HG03442 (cell line): ENCODE results near the gene URGCP.

ENCODE experiments used
- ATAC-seq: cut with Tn5 transposase; IDR thresholded peaks from one replicate; pipeline ENCODE4 v1.9.1; 2021; ENCODE audit warnings: mild to moderate bottlenecking, moderate library complexity; ENCODE audit not compliant: unreplicated experiment

URGCP gene

DNA sequence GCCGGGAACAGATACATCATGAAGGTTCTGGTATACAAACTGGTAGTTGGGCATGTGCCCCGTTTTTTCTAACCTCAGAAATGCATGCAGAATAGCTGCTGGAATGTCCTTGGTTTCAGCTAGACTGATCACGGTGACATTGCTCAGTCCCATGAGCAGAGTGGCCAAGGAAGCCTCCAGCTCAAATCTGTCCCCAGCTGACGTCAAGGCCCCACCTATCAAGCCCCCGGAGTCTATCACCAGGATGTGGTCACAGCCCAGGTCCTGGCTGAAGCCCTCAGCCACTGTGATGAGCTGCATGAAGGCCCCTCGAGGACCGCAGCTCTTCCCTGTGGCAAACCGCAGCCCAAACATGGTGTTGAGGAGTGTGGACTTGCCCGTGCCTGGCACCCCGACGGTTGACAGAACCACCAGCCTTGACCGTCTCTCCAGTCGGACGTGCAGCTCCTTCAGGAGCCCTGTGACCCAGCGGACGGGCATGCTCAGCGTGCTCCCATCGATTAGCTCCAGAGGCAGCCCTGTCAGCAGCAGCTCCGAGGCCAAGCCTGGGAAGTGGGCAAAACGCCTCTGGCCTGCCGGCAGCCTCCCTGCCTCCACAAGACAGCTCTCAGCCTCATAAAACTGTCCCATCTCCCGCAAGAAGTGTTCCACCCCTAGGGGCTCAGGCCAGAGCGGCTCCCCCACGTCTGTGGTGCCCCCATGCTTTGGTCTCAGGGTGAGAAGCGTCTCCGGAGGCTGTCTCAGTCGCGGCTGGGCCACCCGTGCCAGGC is 29.2 kb downstream of the URGCP start:
- ATAC-seq: no peak

DNA sequence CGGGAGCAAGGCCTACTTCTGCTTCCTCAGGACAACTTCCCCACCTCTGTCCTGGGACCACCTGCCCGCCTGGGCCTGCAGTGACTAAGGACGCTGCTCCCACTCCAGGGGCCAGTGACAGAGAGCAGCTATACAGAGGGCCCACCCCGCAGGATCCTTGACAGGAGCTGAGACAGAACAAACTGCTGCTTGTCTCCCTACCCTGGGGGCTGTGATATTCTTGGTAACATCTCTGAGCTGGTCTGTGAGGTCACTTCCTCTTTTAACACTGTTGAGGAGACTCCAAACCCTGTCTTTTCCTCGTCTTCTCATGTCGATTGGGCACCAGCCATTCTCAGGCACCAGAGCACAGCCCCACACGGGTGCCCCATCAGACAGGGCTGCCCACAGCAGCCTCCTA is 30.2 kb downstream of the URGCP start:
- ATAC-seq: no peak

DNA sequence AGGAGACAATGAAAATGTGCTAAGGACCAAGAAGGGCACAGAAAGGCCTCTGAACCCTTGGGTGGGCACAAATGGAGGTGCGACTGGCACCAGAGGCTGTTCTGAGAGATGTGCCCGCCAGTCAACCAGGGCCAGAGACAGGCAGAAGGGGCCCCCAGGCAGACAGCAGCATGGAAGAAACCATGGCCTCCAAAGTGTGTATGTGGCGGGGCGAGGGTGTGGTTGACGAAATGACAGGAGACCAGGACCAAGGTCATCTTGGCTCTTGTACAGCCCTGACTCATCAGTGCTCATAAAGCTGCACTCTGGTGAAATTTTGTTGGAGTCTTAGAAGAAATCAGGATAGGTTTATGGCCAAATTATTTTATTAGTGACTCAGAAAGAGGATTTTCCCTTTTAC is 33.1 kb downstream of the URGCP start:
- no peak for ATAC-seq

DNA sequence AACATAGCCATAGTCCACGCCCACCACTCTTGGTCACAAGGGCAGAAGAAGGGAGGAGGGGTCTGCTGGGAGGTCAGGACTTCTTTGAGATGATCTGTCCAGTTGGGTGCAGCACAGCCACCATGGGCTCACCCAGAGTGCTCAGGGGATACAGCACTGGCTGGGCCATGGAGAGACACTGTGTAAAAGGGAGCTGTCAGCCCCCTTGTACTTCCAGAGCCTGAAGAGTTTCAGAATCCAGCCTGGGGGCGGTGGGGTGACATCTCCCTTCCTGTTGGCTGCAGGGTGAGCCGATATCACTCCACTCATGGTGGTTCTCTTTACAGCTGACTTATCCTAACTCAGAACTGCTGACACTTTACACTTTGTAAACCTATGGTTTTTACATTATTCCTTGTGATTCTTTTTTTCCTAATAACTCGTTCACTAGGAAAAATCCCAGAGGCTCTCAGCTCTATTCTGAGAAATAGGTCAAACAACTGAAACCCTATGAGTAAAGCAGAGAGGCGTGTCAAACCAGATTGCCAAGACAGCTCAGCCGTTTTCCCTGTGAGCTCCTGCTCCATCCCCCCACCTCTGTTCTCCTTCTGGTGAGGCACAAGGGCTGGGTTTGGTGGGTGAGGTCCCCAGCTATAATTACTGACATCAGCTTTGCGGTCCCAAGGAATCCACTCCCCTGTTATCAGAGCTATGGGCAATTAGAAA is 33.8 kb downstream of the URGCP start:
- no peak for ATAC-seq

DNA sequence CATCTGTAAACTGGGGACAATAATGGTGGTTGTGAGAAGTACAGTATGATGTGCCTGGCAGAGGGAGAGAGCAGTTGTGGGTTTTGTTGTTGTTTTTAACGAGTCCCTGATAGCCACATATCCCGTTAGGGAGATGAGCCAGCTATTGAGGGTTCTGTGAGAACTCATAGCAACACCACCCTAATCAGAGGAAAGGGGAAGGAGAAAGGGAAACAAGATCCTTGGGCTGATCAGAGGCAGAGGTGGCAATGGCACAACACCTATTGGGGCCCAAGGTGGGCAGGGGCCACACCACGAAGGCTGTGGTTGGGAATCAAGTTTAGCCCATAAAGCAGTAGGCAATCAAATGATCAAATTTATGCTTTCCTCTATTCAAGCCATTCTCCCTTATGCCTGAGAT is 35.3 kb downstream of the URGCP start:
- no peak for ATAC-seq

DNA sequence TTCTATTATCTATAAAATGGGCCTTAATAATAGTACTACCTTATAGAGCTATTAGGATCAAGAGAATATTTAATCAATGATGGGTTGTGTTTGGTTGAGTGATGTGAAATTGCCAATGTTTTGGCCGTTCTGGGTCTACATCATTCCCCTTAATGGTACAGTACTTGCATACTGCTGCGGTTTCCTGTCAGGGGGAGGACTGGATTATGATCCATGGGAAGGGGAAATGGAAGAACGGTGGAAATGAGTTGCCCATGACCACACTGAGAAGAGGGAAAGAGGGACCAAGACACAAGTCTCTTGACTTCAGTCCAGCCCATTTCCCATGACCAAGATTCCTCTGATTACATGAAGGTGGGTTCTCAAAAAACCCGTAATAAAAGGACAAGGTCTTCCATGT is 36.1 kb downstream of the URGCP start:
- ATAC-seq: no peak

DNA sequence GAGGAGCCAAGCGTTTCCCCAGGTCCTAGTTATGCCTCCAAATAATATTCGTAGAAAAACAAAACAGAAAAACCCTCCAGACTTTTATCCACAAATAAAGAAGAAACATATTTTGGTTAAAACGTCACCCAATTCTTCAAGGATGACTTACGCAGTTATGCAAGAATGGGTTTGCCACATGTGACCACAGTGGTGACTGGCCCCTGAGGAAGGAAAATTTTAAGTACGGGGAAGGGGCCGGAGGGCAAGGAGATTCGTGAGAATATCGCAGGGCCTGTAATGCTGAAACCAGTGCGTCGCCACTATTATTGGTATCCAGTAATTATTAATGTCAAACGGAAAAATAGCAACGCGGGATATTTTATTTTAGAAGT is 36.5 kb downstream of the URGCP start:
- peak; percentile 7 for ATAC-seq

DNA sequence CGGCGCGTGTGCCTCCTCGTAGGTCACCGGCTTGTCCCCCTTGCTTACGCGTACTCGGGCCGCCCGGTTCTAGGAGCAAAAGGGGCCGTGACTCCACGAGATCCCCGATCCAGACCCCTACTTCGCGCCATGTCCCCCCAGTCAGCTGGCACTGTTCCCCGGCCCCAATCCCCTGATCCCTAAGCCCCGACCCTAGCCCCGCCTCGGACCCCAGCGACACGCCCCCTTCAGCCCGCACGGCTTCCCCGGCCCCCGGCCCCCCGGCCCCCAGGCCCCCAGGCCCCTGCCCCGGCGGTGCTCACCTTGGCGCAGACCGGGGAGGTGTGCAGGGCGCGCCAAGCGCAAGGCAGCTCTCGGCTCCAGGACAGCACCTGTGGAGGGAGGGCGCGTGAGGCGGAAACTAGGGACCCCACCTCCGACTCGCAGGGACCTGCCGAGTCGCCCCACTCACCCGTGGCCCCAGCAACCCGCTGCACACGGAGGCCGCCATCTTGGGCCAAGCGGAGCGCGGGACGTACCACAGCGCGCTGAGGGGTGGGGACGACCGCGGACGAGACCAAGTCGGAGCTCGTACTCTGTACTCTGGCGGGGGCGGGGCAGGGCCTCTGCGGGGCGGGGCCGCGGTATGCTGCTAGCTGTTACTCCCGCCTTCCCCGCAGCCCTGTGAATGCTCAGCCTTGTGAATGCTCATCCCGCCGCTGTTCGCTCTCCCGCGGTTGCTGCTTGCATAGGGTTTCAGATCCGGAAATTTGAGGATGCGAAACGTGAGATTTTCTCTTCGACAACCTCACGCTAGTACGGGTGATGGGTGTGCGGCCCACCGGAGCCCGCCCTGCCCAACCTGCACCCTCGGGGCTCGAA is 37.2 kb downstream of the URGCP start, which contains the start of gene MRPS24:
TSS of gene MRPS24 (minus strand) at position 512 of the 861 bp plus-strand sequence. CDS start at position 490, 22 bp downstream.
- ATAC-seq: peak; percentile 88

DNA sequence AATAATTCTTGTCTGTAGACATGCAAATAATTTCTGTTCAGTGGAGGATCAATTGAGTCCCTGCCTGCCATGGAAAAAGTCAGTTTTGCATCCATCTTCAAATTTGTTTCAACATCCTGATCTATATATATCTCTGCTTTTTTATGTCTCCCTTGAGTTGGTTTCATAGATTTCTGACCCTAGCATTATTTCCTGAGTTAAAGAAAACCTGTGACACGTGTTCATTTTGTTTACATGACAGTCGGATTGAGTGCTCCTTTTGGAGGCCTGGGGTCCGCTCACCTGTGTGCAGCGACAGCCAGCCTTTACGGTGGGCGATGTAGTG is 37.8 kb downstream of the URGCP start:
- no peak for ATAC-seq

DNA sequence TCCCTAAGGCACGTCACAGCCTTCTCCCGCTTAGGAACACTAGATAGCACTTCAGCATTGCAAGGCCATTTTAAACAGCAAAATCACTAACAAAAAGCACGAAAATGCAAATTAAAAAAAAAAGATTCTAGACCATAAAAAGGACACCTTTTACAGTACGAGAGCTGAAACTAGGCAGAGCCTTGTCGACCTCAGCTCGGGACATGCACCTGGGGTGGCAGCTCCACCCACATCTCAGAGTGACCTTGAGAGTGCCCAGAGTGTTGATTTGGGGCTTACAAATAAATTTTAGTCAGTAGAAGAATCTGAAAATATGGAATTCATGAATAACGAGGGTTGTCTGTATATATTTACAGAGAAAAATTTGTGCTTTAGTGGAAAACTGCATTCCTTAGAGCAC is 38.2 kb downstream of the URGCP start:
- ATAC-seq: no peak

DNA sequence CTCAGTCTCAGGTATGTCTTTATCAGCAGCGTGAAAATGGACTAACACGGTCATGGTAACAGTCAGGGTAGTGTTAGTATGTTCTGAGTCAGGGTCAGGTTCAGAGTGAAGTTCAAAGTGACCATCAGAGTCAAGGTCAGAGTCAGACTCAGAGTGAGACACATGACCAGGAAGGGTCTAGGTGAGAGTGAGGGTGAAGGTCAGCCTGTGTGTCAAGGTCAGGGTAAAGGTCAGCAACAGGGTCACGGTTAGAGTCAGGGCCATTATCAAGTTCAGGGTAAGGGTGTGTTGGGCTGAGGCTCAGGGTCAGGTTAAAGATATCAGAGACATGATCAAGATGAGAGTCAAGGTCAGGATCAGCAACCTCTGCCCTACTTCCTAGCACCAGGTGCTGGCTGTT is 41.1 kb downstream of the URGCP start:
- ATAC-seq: no peak

DNA sequence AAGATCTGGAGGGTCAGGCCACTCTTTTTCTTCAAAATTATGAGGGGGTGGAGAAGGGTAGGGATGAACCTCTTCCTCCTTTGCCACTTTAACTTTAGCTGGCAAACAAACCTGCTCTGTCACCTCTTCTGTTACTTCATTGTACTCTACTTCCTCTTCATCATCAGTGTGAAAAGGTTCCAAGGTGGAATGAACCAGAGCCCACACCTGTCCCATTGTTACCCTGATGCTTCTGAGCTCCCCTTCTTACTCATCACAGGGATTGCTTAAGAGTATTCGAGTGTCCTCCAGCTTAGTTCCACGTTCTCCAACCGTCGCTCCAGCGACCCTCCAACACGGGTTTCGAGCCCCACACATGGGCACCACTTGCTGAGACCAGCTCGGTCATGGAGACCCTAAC is 42.3 kb downstream of the URGCP start:
- no peak for ATAC-seq

DNA sequence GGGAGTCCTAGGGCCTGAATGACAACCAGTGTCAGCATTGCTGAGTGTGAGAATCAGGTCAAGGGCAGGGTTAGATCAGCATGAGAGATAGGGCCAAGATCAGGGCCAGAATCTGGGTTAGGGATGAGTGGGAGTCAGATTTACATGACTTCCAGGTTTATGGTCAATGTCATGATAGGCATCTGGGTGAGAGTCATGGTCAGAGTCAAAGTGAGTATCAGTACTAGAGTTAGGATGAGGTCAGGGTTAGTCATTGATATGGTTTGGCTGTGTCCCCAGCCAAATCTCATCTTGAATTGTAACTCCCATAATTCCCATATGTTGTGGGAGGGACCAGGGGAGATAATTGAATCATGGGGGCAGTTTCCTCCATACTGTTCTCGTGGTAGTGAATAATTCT is 49.4 kb downstream of the URGCP start:
- no peak for ATAC-seq

DNA sequence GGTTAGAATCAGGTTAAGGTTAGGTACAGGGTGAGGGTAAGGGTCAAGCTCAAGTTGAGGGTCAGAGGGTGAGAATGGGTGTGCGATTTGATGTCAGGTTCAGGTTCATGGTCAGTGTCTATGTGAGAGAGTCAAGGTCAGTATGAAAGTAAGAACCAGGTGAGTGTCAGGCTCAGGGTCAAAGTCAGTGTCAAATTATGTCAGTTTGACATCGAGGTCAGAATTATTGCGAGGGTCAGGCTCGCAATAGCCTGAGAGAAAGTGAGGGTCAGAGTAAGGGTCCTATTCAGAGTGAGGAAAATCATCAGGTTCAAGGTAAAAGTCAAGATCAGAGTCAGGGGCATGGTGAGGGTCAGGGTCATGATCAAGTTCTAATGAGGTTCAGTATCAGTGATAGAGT is 50.1 kb downstream of the URGCP start:
- no peak for ATAC-seq

DNA sequence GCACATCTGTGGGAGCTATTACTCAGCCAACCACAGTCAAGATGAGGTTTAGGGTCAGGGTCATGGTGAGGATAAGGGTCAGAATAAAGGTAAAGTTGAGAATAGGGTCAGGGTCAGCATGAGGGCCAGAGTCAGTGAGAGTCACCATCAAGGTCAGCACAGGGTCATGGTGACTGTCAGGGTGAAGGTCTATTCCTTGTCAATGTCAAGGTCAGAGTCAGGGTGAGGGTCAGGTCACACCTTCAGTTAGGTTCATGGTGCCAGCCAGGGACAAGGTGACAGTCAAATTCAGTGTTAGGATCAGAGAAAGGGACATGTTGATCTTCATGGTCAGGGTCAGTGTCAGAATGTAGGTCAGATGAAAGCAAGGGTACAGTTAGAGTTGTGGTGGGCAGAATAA is 51.2 kb downstream of the URGCP start:
- ATAC-seq: no peak

DNA sequence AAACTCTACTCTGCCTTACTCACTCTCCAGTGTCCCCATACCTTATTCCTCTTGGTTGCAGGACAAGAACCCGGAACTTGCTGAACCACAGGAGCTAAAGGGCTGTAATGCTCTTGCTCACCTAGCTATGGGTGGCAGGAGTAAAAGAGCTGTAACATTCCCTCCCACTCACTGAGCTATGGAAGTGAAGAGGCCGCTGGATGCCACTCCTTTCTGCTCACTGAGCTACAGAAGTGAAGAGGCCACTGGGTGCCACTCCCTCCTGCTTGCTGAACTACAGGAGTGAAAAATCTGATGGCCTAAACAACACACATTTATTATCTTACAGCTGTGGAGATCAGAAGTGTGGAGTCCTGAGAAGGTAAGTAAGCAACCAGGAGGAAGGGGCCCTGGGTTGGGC is 54.6 kb downstream of the URGCP start:
- ATAC-seq: no peak

DNA sequence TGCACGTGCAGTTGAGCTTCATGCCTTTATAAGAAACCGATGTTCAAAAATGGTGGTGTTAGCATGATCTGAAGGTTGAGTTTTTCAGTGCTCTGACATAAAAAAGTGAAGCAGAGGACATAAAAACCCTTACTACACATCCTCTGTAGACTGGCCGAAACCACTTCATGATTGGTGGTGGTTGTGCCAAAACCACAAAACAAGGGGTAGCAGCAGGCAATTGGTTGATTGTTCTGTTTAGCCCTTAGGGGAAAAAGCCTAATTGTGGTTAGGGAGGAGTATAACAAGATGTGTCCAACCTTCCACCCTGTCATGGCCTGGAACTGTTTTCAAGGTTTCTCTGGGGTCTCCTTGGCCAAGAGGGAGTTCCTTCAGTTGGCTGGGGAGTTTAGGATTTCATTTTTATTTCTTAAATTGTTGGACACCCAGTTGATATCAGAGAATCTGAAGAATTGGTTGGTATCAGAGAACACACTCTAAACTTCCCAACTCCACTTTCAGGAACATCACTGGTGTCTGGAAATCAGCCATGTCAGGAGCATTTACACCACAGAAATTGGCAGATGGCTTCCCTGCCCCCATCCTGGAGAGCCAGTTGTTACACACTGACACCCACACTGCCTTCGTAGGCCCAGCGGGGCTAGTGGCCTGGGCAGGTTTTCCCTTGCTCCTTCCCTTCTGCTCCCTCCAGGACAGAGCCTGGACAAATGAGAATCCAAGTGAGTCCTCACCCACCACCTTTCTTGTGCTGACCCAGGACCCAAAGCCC is 55.9 kb downstream of the URGCP start:
- ATAC-seq: peak; percentile 59

DNA sequence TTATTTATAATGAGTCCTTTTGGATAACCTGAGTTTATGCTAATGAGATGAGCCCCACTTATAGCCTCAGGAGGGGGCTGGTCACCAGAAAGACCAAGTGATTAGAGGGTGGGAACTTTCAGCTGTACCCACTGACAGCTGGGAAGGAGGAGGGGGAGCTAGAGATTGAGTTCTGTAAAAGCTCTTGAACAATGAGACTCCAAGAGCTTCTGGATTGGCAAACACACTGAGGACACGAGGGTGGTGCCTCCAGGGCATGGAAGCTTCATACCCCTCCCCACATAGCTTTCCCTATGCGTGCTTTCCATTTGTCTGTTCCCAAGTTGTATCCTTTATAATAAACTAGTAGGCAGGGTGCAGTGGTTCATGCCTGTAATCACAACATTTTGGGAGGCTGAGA is 57.3 kb downstream of the URGCP start:
- ATAC-seq: no peak

DNA sequence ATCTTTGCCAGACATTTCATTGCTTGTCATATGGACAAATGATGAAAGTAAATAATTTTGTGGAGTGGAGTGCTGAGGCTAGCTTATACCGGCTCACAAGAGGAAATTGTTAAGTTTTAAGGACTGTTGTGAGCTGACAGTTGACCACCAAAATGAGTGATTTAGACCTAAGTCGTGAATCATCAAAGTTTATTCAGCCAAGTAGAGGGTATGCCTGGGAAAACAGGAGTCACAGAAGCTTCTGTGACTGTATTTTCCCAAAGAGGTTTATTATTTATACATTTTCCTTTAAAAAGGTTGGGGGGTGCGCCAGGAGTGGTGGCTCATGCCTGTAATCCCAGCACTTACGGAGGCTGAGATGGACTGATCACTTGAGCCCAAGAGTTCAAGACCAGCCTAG is 58.9 kb downstream of the URGCP start:
- no peak for ATAC-seq

DNA sequence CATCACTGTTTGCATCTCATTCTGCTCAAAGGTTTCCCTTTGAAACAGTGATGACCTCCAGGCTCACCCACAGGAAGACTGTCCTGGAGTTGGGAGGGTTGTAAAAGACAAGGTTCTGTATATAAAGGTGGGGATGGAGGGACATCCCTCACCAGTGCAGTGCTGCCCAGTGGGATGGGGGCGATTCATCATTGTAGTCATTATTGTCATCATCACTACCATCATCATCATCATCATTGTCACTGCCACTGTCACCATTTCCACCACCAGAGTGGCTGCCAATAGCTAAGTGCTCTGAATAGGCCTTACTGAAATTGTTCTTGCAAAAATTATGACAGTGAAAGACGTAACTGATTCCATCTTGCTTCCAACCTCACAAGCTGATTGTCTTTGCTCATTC is 61.7 kb downstream of the URGCP start:
- no peak for ATAC-seq

DNA sequence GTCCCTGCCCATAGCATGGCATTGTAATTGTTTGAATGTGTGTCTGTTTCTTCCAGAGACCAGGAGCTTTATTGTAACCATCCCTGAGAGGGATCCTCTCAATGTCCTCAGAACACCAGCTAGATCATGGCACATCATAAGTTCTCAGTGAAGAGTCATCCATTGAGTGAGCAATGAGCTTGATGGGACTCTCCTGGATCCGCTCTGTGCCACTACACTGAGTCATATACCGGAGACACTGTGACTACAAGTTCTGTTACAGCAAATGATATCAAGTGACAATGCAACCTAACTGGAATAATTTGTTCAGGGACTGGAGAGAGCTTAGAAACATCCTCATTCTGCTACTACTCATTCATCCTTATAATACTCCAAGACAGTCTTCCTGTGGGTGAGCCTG is 62.1 kb downstream of the URGCP start:
- ATAC-seq: no peak
